Panc1 (cell line): ENCODE data around the gene LDLRAD4. TPM values are rescaled to one million over a fixed set of nuclear protein-coding genes. Genes with fewer than 3 reads are reported as not detected.

ENCODE experiments used
- ATAC-seq: fragments of 200-7000 bp; cut with Tn5 transposase; 2 replicates; pipeline ENCODE4 v1.9.1; 2020; ENCODE audit warnings: mild to moderate bottlenecking, moderate library complexity
- BruUV-seq: library from RNA; stranded (reverse); fragments of 400-500 nt; replicated peaks from 2 replicates; lab custom pipeline; 2021; lab: Mats Ljungman, UMichigan
- CTCF ChIA-PET: fragments of 300-600 bp; sonication (Branson Sonifier 250); formaldehyde crosslinking; loops from one replicate; lab custom pipeline; 2022; ENCODE audit warnings: antibody characterized with exemption; lab: Charles Lee
- POLR2A ChIA-PET: fragments of 300-600 bp; sonication (Branson Sonifier 250); formaldehyde crosslinking; loops from one replicate; lab custom pipeline; 2022; ENCODE audit warnings: antibody characterized with exemption; lab: Charles Lee
- DNase-seq: peaks from one replicate; pipeline ENCODE4 v3.0.0-alpha.2; 2010; ENCODE audit warnings: low read depth, low spot score
- H3K27ac ChIP-seq: 2 replicates; pipeline ENCODE4 v1.5.1; 2011; ENCODE audit warnings: mild to moderate bottlenecking, low read length, inconsistent platforms
- H3K27me3 ChIP-seq: fragments of 200-500 bp; sonication (Bioruptor generic); 2 replicates; pipeline ENCODE4 v1.6.0; 2014; ENCODE audit warnings: low read length, inconsistent platforms; ENCODE audit not compliant: control insufficient read depth, insufficient read depth
- H3K36me3 ChIP-seq: fragments of 200-500 bp; sonication (Bioruptor generic); 2 replicates; pipeline ENCODE4 v1.5.1; 2014; ENCODE audit warnings: inconsistent platforms, mild to moderate bottlenecking, low read length, moderate library complexity; ENCODE audit not compliant: control insufficient read depth, insufficient read depth
- H3K4me1 ChIP-seq: 2 replicates; pipeline ENCODE4 v1.5.1; 2011; ENCODE audit warnings: inconsistent platforms, mild to moderate bottlenecking, low read length, moderate library complexity; ENCODE audit not compliant: control insufficient read depth, insufficient read depth
- H3K4me3 ChIP-seq, 2 experiments: 2 replicates each; pipeline ENCODE4 v1.5.1; 2011 to 2012; ENCODE audit warnings: low read depth in 2 of 2, low read length in 2 of 2, mild to moderate bottlenecking in 2 of 2, inconsistent platforms in 1 of 2, moderate library complexity in 1 of 2
- H3K9me3 ChIP-seq: fragments of 200-500 bp; sonication (Bioruptor generic); 2 replicates; pipeline ENCODE4 v1.5.1; 2014; ENCODE audit warnings: low read depth, mild to moderate bottlenecking, inconsistent platforms, low read length, moderate library complexity; ENCODE audit not compliant: control insufficient read depth, insufficient read depth
- CTCF ChIP-seq: fragments of 450-650 bp; IDR thresholded peaks from 2 replicates; pipeline ENCODE4 v1.5.1; 2017; ENCODE audit warnings: mild to moderate bottlenecking
- POLR2AphosphoS5 ChIP-seq: IDR thresholded peaks from 2 replicates; pipeline ENCODE4 v1.6.1; 2012; ENCODE audit warnings: mild to moderate bottlenecking, low read depth, low read length, moderate library complexity
- REST ChIP-seq, 2 experiments: IDR thresholded peaks; 2 replicates each; pipeline ENCODE4 v1.6.1; 2011 to 2012; ENCODE audit warnings: low read depth in 2 of 2, control low read depth in 1 of 2, low read length in 1 of 2, mild to moderate bottlenecking in 1 of 2, moderate library complexity in 1 of 2; ENCODE audit not compliant: insufficient read depth in 1 of 2
- SIN3A ChIP-seq: IDR thresholded peaks from 2 replicates; pipeline ENCODE4 v1.6.1; 2012; ENCODE audit warnings: low read depth, mild to moderate bottlenecking, low read length, moderate library complexity, borderline replicate concordance; ENCODE audit not compliant: insufficient read depth
- TCF7L2 ChIP-seq: IDR thresholded peaks from 2 replicates; pipeline ENCODE4 v1.6.1; 2011; ENCODE audit warnings: mild to moderate bottlenecking, low read depth, low read length, inconsistent platforms
- in situ Hi-C: cut with HindIII; loops from 2 replicates; pipeline ENCODE4 v1.10.0; 2016; ENCODE audit warnings: low sequenced_read_pairs, low pct_unique_long_range_greater_than_20kb
- intact Hi-C: fragments of 100-400 bp; cut with micrococcal nuclease; formaldehyde crosslinking; loops from one replicate; pipeline ENCODE4 v1.10.0; 2022; ENCODE audit not compliant: unreplicated experiment
- total RNA-seq: library from RNA; stranded (reverse); gene quantifications from one replicate; pipeline ENCODE4 v1.2.1, GENCODE V29; 2021; ENCODE audit not compliant: unreplicated experiment

The LDLRAD4 gene
- total RNA-seq, 1 experiment from 2014 or later = 0.28 TPM

GRCh38 chr18:13437034-13437433, 218.5 kb downstream of the LDLRAD4 start:
- intact Hi-C loops = no loop called here
- no peak overlapping the region for H3K4me3 ChIP-seq
- in situ Hi-C loops = no loop called here
- no peak for TF ChIP-seq CTCF
- no peak for TF ChIP-seq TCF7L2
- TF ChIP-seq POLR2AphosphoS5 = no peak
- no peak for TF ChIP-seq SIN3A
- no peak for TF ChIP-seq REST (IDR thresholded peaks at IDR 0.05; ENCODE audit: insufficient read depth in 1 of 2, low read depth in 2 of 2, low read length in 1 of 2)
- no peak overlapping the region for H3K27ac ChIP-seq
- no TSS peak for BruUV-seq
- CTCF ChIA-PET = no interaction called here
- no peaks in the 10 kb centered on the region for H3K9me3 ChIP-seq
- H3K4me1 ChIP-seq = no peaks in the 10 kb centered on the region
- ATAC-seq (no peak), DNase-seq (no peak)
- no peaks in the 10 kb centered on the region for H3K36me3 ChIP-seq
- POLR2A ChIA-PET = no interaction called here
- 0 out of 2 replicates have a peak, but pooled peaks cover 2% of the 10 kb centered on the region for H3K27me3 ChIP-seq

- ChIA-PET POLR2A (no interaction called here), CTCF (no interaction called here)
- no TSS peak for BruUV-seq
- DNase-seq = no peak
- H3K36me3 ChIP-seq = no peaks in the 10 kb centered on the region
- TF ChIP-seq POLR2AphosphoS5 (no peak), TCF7L2 (no peak), CTCF (no peak), SIN3A (no peak), REST (IDR thresholded peaks at IDR 0.05; ENCODE audit: insufficient read depth in 1 of 2, low read depth in 2 of 2, low read length in 1 of 2) (no peak)
- H3K4me1 ChIP-seq = no peaks in the 10 kb centered on the region
- in situ Hi-C loops (no loop called here), intact Hi-C loops (no loop called here)
- H3K27ac ChIP-seq = no peak overlapping the region
- H3K4me3 ChIP-seq = no peak overlapping the region
- H3K27me3 ChIP-seq = 0 out of 2 replicates have a peak, but pooled peaks cover 2% of the 10 kb centered on the region
- no peaks in the 10 kb centered on the region for H3K9me3 ChIP-seq
- no peak for ATAC-seq
These were observed 219.4 kb downstream of the LDLRAD4 start for GRCh38 chr18:13437796-13438506.
